Suprapubic skin (tissue), 4 donors: Measurements from ENCODE around the gene CHID1. TPM values are rescaled to one million over a fixed set of nuclear protein-coding genes. Genes with fewer than 3 reads are reported as not detected.

Experiments used
- DNase-seq, 2 donors: peaks; one replicate each; pipeline ENCODE4 v3.0.0-alpha.2; 2019; ENCODE audit warnings: low spot score in 2 of 2
- H3K27ac ChIP-seq: fragments of 200-600 bp; sonication (generic); one replicate; pipeline ENCODE4 v1.5.1; 2019
- H3K27me3 ChIP-seq: fragments of 200-600 bp; sonication (generic); one replicate; pipeline ENCODE4 v1.5.1; 2019
- H3K36me3 ChIP-seq: fragments of 200-600 bp; sonication (generic); one replicate; pipeline ENCODE4 v1.5.1; 2019
- H3K4me1 ChIP-seq: fragments of 200-600 bp; sonication (generic); one replicate; pipeline ENCODE4 v1.5.1; 2019
- H3K4me3 ChIP-seq: fragments of 200-600 bp; sonication (generic); one replicate; pipeline ENCODE4 v1.5.1; 2019; ENCODE audit warnings: mild to moderate bottlenecking
- H3K9me3 ChIP-seq: fragments of 200-600 bp; sonication (generic); one replicate; pipeline ENCODE4 v1.5.1; 2019
- CTCF ChIP-seq, 2 donors: fragments of 200-600 bp in 1 of 2; fragments of 450-650 bp in 1 of 2; sonication (generic) in 1 of 2; IDR thresholded peaks; one replicate each; pipeline ENCODE4 v1.5.1; 2016 to 2019; ENCODE audit warnings: antibody characterized with exemption in 2 of 2, mild to moderate bottlenecking in 1 of 2, moderate library complexity in 1 of 2
- EP300 ChIP-seq: sonication (generic); formaldehyde crosslinking; IDR thresholded peaks from one replicate; pipeline ENCODE4 v1.6.1; 2017; ENCODE audit warnings: antibody characterized with exemption
- POLR2A ChIP-seq, 2 donors: fragments of 450-650 bp; IDR thresholded peaks; one replicate each; pipeline ENCODE4 v1.6.1; 2017; ENCODE audit warnings: antibody characterized with exemption in 2 of 2, mild to moderate bottlenecking in 2 of 2, moderate library complexity in 2 of 2
- POLR2AphosphoS5 ChIP-seq, 3 donors: sonication (generic); formaldehyde crosslinking; IDR thresholded peaks; one replicate each; pipeline ENCODE4 v1.6.1; 2017; ENCODE audit warnings: antibody characterized with exemption in 3 of 3
- WGBS: methylation state at CpG from one replicate; pipeline ENCODE4 v1.1.5; 2018; 5-methylcytosine and 5-hydroxymethylcytosine counted together
- total RNA-seq, 4 donors: library from RNA; depleted of rRNA; stranded (reverse); fragments of >200 nt; gene quantifications; one replicate each; pipeline ENCODE4 v1.1.0, GENCODE V29; 2016

CHID1 gene
- total RNA-seq, 4 donors from 2014 or later = 46.5 to 111 (median 66.2) TPM

- Histone ChIP-seq H3K9me3 (no peaks in the 10 kb centered on the region), H3K4me3 (no peak overlapping the region), H3K27me3 (no peaks in the 10 kb centered on the region), H3K36me3 (peaks cover 49% of the 10 kb centered on the region), H3K27ac (no peak overlapping the region), H3K4me1 (no peaks in the 10 kb centered on the region)
- no peak for DNase-seq
- WGBS = 72% methylated on average over 14 of the region's 14 CpGs
- TF ChIP-seq POLR2AphosphoS5 (IDR thresholded peaks at IDR 0.05) = no peak
- no peak for TF ChIP-seq POLR2A (IDR thresholded peaks at IDR 0.05)
- TF ChIP-seq EP300 = no peak
- TF ChIP-seq CTCF (IDR thresholded peaks at IDR 0.05) = no peak
Observed at GRCh38 chr11:882596-882995, 28.0 kb downstream of the CHID1 start.

GRCh38 chr11:880447-880846 is 30.2 kb downstream of the CHID1 start:
- Histone ChIP-seq H3K27me3 (no peaks in the 10 kb centered on the region), H3K4me1 (peaks cover 8% of the 10 kb centered on the region), H3K36me3 (peaks cover 40% of the 10 kb centered on the region), H3K9me3 (no peaks in the 10 kb centered on the region), H3K4me3 (no peak overlapping the region), H3K27ac (no peak overlapping the region)
- TF ChIP-seq POLR2A (IDR thresholded peaks at IDR 0.05) (no peak), CTCF (IDR thresholded peaks at IDR 0.05) (no peak), POLR2AphosphoS5 (IDR thresholded peaks at IDR 0.05) (no peak), EP300 (no peak)
- WGBS = 89% methylated on average over 8 of the region's 14 CpGs
- DNase-seq = no peak

- Histone ChIP-seq H3K36me3 (peaks cover 30% of the 10 kb centered on the region), H3K27me3 (no peaks in the 10 kb centered on the region), H3K4me3 (no peak overlapping the region), H3K27ac (no peak overlapping the region), H3K4me1 (peaks cover 8% of the 10 kb centered on the region), H3K9me3 (no peaks in the 10 kb centered on the region)
- DNase-seq = no peak
- TF ChIP-seq POLR2AphosphoS5 (IDR thresholded peaks at IDR 0.05) (no peak), CTCF (IDR thresholded peaks at IDR 0.05) (no peak), POLR2A (IDR thresholded peaks at IDR 0.05) (no peak), EP300 (no peak)
- WGBS = 93% methylated on average over 11 of the region's 11 CpGs
Observed at GRCh38 chr11:877565-877964, 33.0 kb downstream of the CHID1 start.

GRCh38 chr11:876545-876944 is 34.1 kb downstream of the CHID1 start:
- Histone ChIP-seq H3K27ac (no peak overlapping the region), H3K9me3 (no peaks in the 10 kb centered on the region), H3K27me3 (no peaks in the 10 kb centered on the region), H3K4me3 (no peak overlapping the region), H3K4me1 (peaks cover 8% of the 10 kb centered on the region), H3K36me3 (peaks cover 28% of the 10 kb centered on the region)
- WGBS = no CpG with 5 or more reads among the region's 12 CpGs
- no peak for DNase-seq
- TF ChIP-seq CTCF (IDR thresholded peaks at IDR 0.05) (no peak), EP300 (no peak), POLR2AphosphoS5 (IDR thresholded peaks at IDR 0.05) (no peak), POLR2A (IDR thresholded peaks at IDR 0.05) (no peak)

- no peaks in the 10 kb centered on the region for H3K27me3 ChIP-seq
- no peak for DNase-seq
- peaks cover 8% of the 10 kb centered on the region for H3K4me1 ChIP-seq
- 88% methylated on average over 21 of the region's 21 CpGs for WGBS
- peaks cover 28% of the 10 kb centered on the region for H3K36me3 ChIP-seq
- H3K9me3 ChIP-seq = no peaks in the 10 kb centered on the region
- no peak overlapping the region for H3K27ac ChIP-seq
- no peak for TF ChIP-seq CTCF (IDR thresholded peaks at IDR 0.05)
- no peak overlapping the region for H3K4me3 ChIP-seq
Observed at GRCh38 chr11:875769-876301, 34.8 kb downstream of the CHID1 start.
